Measurements from ENCODE around the gene IGSF9B. TPM values are rescaled to one million over a fixed set of nuclear protein-coding genes. Genes with fewer than 3 reads are reported as not detected.

The IGSF9B gene
- total RNA-seq, 3 donors from 2014 or later (not counting 1 experiment from before 2014, with no cell fraction given) = 2.2 to 6.1 (median 4.3) TPM

GRCh38 chr11:134001596-134001995 lies 44.8 kb upstream of the IGSF9B start:
- Histone ChIP-seq H3K4me3 (ENCODE audit: low read length) (no peak overlapping the region), H3K27ac (ENCODE audit: low read length) (no peak overlapping the region), H3K36me3 (ENCODE audit: control insufficient read depth, insufficient read depth, low read length) (no peaks in the 10 kb centered on the region), H3K27me3 (ENCODE audit: control insufficient read depth, insufficient read depth, low read length) (no peaks in the 10 kb centered on the region), H3K9me3 (ENCODE audit: control insufficient read depth, insufficient read depth, low read length) (no peaks in the 10 kb centered on the region), H3K4me1 (ENCODE audit: control insufficient read depth, insufficient read depth, low read length) (no peaks in the 10 kb centered on the region)
- ATAC-seq (no peak), DNase-seq (no peak)
- 81% methylated on average over 6 of the region's 6 CpGs for WGBS (ENCODE audit: insufficient coverage)
- Mint-ChIP-seq H3K4me1 (no peaks in the 10 kb centered on the region), H3K27ac (no peak overlapping the region), H3K9me3 (no peaks in the 10 kb centered on the region), H3K36me3 (no peaks in the 10 kb centered on the region), H3K4me3 (no peak overlapping the region), H3K27me3 (ENCODE audit: low read depth in 2 of 2) (peaks cover 6 to 13% of the 10 kb centered on the region in 2 donors)
- intact Hi-C loops (cut with micrococcal nuclease) = no loop called here
- no peak for TF ChIP-seq CTCF (IDR thresholded peaks at IDR 0.05)

DNA sequence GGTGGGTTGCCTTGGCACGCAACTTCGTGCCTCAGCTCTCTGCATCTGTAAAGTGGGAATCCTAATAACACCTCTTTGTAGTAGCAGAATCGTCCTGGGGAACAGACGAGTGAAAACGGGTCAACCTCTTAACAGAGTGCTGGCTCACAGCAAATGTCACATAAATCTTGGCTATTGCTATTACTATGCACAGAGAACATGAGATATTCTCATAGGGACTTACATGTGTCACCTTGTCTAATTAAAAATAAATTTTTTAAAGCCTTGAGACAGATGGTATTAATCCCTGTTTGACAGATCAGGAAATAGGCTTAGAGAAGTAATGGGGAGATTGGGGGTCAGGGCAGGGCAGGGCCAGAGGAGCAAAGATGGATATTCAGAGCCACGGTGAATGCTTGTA lies 44.3 kb upstream of the IGSF9B start:
- no peaks in the 10 kb centered on the region for H3K9me3 Mint-ChIP-seq
- no peaks in the 10 kb centered on the region for H3K4me1 Mint-ChIP-seq
- H3K36me3 Mint-ChIP-seq = no peaks in the 10 kb centered on the region
- Histone ChIP-seq H3K36me3 (ENCODE audit: control insufficient read depth, insufficient read depth, low read length) (no peaks in the 10 kb centered on the region), H3K9me3 (ENCODE audit: control insufficient read depth, insufficient read depth, low read length) (no peaks in the 10 kb centered on the region), H3K27ac (ENCODE audit: low read length) (no peak overlapping the region), H3K4me3 (ENCODE audit: low read length) (no peak overlapping the region), H3K27me3 (ENCODE audit: control insufficient read depth, insufficient read depth, low read length) (no peaks in the 10 kb centered on the region), H3K4me1 (ENCODE audit: control insufficient read depth, insufficient read depth, low read length) (no peaks in the 10 kb centered on the region)
- no peak overlapping the region for H3K4me3 Mint-ChIP-seq
- no peak for ATAC-seq
- 88% methylated on average over 6 of the region's 6 CpGs for WGBS (ENCODE audit: insufficient coverage)
- TF ChIP-seq CTCF (IDR thresholded peaks at IDR 0.05) = no peak
- peaks cover 6 to 16% of the 10 kb centered on the region in 2 donors for H3K27me3 Mint-ChIP-seq (ENCODE audit: low read depth in 2 of 2)
- intact Hi-C loops (cut with micrococcal nuclease) = no loop called here
- no peak for DNase-seq
- no peak overlapping the region for H3K27ac Mint-ChIP-seq

- no peak overlapping the region for H3K4me3 ChIP-seq (ENCODE audit: low read length)
- no peaks in the 10 kb centered on the region for H3K27me3 ChIP-seq (ENCODE audit: control insufficient read depth, insufficient read depth, low read length)
- intact Hi-C loops (cut with micrococcal nuclease) = no loop called here
- ATAC-seq (no peak), DNase-seq (no peak)
- H3K36me3 ChIP-seq (ENCODE audit: control insufficient read depth, insufficient read depth, low read length) = no peaks in the 10 kb centered on the region
- Mint-ChIP-seq H3K27me3 (ENCODE audit: low read depth in 2 of 2) (peaks cover 8 to 16% of the 10 kb centered on the region in 2 donors), H3K9me3 (no peaks in the 10 kb centered on the region), H3K4me3 (no peak overlapping the region), H3K27ac (no peak overlapping the region), H3K4me1 (no peaks in the 10 kb centered on the region), H3K36me3 (no peaks in the 10 kb centered on the region)
- no peak overlapping the region for H3K27ac ChIP-seq (ENCODE audit: low read length)
- 72% methylated on average over 11 of the region's 11 CpGs for WGBS (ENCODE audit: insufficient coverage)
- no peaks in the 10 kb centered on the region for H3K4me1 ChIP-seq (ENCODE audit: control insufficient read depth, insufficient read depth, low read length)
- TF ChIP-seq CTCF (IDR thresholded peaks at IDR 0.05) = no peak
- H3K9me3 ChIP-seq (ENCODE audit: control insufficient read depth, insufficient read depth, low read length) = no peaks in the 10 kb centered on the region
These were observed 42.6 kb upstream of the IGSF9B start for GRCh38 chr11:133999355-133999754.

- H3K4me1 ChIP-seq (ENCODE audit: control insufficient read depth, insufficient read depth, low read length) = no peaks in the 10 kb centered on the region
- H3K9me3 Mint-ChIP-seq = no peaks in the 10 kb centered on the region
- peaks cover 8 to 16% of the 10 kb centered on the region in 2 donors for H3K27me3 Mint-ChIP-seq (ENCODE audit: low read depth in 2 of 2)
- ATAC-seq (no peak), DNase-seq (no peak)
- no peak overlapping the region for H3K4me3 Mint-ChIP-seq
- no peaks in the 10 kb centered on the region for H3K36me3 ChIP-seq (ENCODE audit: control insufficient read depth, insufficient read depth, low read length)
- no peak overlapping the region for H3K27ac Mint-ChIP-seq
- intact Hi-C loops (cut with micrococcal nuclease) = no loop called here
- no peaks in the 10 kb centered on the region for H3K27me3 ChIP-seq (ENCODE audit: control insufficient read depth, insufficient read depth, low read length)
- H3K27ac ChIP-seq (ENCODE audit: low read length) = no peak overlapping the region
- no peaks in the 10 kb centered on the region for H3K36me3 Mint-ChIP-seq
- no peak overlapping the region for H3K4me3 ChIP-seq (ENCODE audit: low read length)
- TF ChIP-seq CTCF (IDR thresholded peaks at IDR 0.05) = no peak
- H3K9me3 ChIP-seq (ENCODE audit: control insufficient read depth, insufficient read depth, low read length) = no peaks in the 10 kb centered on the region
- H3K4me1 Mint-ChIP-seq = no peaks in the 10 kb centered on the region
- 71% methylated on average over 5 of the region's 5 CpGs for WGBS (ENCODE audit: insufficient coverage)
These were observed 40.8 kb upstream of the IGSF9B start for GRCh38 chr11:133997554-133997953.
